Activated CD8-positive, alpha-beta memory T cell treated with anti-CD3 and anti-CD28 coated beads, Interleukin-2, amount 50 U/mL, for 48 hours (primary cell): ENCODE results near the gene HOXB5.
A peak's percentile ranks its signal among the peaks of the same experiment; 100 is the strongest.

Experiments
- DNase-seq: peaks from one replicate; pipeline ENCODE4 v3.0.0-alpha.2; 2020

Gene HOXB5

DNA sequence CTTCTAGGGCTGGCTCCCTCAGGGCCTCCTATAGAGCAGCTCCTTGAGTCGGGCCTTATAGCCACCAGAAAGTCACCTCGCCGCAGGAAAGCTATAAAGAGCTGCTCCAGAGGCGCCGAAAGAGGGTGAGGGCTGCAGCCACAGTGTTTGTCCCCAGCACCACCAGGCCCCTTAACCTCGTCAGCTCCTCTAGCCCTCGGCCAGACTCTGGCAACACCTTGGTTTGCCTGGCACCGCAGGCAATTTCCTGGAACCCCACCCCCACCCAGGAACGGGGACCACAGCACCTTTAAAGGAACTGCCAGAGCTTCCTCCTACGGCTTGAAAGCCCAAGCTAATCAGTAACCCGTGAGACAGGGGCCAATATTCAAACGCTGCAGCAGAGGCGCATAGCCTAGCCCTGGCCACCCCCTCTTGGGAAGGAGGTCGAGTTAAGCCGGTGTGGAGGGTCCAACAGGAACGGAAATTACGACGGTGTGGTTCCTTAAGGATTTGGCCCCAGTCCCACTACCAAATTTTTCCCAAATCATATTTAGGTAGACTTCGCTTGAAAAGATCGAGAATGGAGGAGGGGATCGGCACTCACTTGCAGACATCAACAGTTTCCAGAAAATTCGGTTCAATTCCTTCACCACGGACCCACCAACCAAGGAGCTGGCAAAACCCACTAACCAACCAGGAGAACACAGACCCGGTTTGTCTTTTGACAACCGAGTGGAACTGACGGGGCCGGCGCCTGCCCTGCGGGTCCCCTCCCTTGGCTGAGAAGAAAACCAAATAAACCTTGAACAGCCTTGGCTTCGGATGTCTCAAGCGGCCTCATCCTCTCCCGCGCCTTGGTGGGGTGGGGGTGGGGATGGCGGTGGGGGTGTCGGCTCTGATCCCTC, 8.2 kb upstream of the HOXB5 start:
- DNase-seq = no peak

DNA sequence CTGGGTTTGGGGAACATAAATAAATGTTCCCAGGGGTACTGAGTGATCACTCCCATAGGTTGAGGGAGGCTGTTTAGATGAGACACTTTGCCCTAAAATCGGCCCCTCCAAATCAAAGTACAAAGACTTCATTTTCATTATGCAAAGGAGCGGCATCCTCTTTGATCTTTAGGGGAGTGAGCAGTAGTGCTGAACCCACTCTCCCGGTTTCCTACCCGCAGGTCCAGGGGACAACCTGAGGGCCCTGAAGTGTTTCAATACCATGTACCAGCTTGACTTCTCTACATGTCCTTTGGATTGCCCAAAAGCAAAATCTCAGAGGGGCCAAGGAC, 7.6 kb upstream of the HOXB5 start:
- DNase-seq = no peak

DNA sequence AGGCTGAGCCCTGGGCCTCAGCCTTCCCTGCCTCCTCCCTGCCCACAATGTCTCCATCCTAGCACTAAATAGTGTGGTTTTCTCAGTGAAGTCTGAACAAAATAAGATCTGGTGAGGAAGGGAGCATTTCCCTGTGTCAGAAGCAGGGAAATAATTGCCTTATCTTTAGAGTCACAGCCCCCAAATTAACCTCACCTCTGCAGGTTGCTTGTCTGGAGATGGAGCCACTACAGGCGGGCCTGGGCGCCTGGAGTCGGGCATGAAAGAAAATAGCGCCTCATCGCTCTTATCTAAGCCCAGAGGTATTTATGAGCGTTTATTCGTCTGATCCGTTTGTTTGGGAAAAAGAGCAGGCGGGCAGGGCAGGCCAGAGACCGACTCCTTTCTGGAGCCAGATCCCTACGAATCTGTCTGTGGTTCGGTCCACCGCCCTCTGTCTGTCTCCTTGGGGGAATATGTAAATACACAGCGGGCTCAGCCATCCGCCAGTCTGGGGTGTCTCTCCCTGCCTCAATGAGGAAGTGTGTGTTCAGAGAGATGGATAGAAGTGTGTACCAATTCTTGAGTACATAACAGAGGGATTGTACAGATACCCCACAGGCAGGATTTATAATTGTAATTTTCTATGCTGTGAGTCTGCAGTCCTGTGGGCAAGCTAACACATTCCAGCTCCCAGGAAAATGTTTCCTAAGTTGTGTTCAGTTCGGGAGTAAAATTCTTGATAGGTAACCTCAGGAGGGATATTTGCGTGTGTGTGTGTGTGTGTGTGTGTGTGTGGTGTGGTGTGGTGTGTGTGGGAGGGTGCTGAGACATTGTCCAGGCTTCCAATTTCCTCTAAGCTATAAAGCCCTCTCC, 6.9 kb upstream of the HOXB5 start:
- no peak for DNase-seq

DNA sequence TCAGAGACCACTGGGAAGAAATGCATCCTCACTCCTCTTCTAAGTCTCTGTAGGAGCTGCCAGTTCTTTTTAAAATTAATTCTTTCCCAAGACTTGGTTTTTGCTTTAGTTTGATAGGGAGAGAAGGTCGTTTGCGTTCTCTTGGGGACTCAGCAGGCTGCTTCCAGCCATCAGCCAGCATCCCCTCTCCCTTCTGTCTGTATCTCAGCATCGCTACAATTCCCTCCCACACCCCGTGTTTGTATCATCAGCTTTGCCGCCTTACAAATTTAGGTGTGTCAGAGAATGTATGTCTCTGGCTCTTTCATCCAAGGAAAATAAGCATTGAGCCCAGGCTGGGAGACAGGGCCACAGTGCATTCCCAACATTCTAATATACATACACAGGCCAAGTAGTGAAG, 5.8 kb upstream of the HOXB5 start:
- DNase-seq = no peak

DNA sequence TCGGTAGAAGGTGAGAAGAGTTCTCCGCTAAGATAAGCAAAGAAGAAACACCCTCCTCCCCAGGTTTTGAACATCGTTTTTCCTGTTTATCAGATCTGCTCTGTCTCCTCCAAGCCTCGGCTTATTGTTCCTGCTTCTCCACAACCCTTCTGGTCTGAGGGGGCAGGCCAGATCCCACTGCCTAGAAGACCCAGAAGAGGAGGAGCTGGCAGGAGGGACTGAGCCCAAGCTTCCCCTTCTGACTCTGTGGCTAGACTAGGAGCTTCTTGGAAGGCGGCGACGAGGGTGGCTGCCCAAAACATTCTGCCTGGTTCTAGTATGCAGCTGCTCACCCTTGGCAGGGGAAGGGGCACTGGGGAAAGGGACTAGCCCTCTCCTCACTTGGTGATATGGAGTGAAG, 5.2 kb upstream of the HOXB5 start:
- DNase-seq = no peak

DNA sequence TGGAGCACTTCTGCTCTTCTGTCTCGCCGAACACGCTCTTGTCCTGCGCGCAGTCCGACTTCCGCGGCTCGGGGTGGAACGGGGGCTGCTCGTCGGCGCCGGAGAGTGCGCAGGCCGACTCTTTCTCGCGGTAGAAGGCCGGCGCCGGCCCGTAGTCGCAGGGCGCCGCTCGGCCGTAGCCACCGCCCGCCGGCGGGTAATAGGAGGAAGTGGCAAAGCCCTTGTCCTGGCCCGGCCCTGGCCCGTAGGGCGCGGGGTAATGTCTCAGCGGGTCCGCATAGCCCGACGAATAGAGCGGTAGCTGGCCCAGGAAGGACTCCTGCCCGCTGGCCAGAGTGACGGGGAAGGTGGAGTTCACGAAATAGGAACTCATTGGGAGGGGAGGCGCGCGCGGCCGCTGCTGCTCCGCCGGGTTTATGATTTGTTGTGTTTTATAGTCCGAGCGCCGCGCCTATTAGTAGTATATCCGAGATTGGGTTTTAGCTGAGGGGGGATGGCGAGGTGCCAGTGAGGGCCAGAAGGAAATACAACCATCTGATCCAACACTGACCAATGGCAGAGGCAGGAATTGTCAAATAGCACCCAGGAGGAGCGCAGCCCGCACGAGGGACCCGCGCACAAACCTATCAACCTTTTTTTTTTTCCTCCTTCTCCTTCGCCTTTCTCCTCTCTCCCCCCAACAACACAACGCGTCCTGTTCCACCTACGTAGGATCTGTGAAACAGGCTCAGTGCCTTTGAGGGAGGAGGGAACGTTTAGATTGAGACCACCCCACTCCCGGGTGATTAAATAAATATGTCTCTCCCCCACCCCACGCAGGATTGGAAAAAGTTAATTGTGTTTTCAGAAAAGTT, 4.4 kb upstream of the HOXB5 start:
- DNase-seq = no peak

DNA sequence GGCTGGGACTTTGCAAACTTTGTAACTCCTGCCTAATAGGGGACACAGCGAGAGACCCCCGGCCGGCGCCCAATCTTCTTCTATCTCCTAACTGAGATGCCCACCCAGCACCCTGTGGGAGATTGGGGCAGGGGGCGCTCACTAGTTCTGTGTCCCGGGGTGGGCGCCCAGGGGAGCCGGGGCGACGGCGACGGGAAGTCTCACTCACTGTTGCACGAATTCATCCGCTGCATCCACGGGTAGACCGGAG, 3.9 kb upstream of the HOXB5 start:
- DNase-seq = no peak

DNA sequence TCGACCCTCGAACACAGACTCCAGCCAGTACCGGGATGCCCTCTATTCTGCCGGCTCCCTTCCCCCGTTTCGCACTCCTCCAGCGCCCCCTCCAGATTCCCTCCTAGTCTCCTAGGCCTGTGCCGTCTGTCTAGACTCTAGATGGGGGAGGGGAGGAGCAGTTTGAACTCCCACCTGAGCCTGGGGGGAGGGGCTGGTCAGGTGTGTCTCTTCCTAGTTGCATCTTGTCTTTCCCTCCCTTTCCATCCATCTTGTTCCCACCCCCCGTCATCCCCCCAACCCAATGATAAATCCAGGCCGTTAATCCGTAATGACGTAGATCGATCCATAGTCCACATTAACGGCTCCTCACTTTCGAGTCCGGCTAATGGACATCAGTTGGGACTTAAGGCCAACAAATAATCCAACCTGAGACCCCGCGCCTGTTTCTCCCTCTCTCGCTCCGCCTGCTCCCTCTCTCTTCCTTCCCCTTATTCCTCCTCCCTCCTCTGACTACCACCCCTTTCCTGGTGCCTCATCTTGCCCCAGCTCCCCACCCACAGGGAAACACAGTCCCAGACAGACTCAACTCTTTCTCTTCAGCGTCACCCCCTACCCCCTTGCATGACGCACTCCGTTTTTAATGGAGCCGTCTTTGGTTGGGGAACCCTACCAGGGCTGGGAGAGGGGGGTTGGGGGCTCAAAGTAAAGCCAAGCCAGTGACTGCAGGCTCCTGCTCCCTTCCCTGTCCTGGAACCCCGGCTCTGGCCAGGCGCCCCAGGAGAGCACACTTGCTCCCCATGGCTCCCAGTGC, 3.4 kb upstream of the HOXB5 start:
- DNase-seq = no peak

DNA sequence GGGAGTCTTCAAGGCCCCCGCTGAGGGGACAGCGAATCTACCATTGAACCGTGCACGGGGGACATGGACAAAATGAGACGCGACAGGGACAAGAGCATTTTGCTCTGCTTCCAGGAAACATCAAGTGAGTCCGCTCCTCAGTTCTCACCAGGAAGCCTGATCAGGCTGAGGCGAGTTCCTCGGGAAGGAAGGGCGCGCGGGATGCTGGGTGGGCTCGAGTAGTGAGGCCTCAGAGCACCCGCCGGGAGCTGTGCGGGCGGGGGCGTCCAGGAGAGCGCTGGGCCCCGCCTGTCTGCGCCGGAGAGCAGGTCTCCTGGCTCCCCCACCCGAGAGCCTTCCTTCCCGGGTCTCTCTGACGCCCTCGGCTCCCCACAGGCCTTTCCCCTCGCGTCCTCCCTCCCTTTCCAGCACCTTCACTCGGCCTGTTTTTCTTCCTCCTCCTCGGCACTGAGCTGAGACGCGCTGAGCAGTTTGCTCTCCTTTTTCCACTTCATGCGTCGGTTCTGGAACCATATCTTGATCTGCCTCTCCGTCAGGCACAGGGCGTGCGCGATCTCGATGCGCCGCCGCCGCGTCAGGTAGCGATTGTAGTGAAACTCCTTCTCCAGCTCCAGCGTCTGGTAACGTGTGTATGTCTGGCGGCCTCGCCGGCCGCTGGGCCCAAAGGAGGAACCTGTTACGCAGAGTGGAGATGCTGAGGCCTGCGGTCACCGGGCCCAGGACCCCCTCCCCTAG, 2.6 kb upstream of the HOXB5 start:
- DNase-seq = no peak

DNA sequence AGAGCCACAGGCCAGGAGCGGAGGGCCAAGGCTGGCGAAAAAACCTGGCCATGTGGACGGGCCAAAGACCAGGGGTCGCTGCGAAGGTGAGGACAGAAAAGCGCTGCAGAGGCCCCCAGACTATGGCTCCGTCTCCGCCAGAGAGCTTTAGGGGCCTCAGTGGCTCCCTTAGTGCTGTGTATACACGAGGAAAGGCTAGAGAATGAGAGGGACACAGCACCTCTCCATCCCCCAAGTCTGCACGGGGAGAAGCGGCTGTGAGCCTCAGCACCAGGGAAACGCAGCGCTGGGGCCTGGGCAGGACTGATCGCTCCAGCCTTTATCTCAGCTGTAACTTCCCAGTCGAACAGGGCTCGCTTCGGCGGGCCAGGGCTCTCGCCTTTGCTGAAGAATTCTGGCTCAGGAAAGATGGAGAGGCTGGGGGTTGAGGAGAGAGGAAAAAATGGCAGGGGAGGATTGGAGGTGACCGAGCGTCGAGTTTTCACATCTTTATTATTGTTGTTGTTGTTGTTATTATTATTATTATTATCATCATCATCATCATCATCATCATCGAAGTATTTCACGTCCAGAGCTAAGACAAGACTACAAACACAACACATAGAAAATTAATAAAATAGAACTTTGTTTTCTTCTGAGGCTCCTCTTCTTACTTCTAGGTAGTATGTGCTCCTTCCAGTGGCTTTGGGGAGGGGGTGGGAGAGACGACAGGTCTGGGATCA, 1.9 kb upstream of the HOXB5 start:
- DNase-seq = no peak

DNA sequence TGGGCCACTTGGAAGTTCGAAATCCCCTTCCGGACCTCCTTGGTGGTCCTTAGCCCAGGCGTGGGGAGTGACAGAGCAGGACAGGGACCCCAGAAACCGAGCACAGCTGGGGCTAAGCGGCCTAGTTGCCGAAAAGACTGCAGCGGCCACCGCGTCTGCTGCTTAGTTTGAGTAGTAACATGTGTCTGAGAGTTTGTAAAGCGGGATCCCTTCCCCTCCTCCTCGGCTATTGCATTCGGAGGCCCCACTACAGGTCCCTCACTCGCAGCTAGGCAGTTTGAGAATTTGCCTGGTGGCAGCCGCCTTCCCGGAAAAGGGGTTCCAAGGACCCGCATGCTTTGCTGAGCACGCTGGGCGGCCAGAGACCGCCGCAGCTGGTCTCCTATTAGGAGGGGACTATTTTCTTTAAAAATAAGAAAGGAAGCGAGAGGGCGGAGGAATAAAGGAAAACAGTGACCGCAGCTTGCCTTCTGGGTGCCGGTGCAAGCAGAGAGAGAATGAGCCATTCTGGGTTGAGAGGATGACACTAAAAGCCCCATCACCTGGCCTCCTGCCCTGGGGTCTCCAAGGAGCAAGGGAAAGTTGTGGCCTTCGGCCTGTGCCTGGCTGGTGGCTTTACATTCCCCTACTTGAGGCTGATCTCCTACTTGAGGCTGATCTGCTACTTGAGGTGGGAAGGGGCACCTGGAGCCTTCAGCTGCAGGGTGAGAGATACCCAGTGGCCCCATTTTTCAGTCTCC, 1.1 kb upstream of the HOXB5 start:
- DNase-seq = no peak

DNA sequence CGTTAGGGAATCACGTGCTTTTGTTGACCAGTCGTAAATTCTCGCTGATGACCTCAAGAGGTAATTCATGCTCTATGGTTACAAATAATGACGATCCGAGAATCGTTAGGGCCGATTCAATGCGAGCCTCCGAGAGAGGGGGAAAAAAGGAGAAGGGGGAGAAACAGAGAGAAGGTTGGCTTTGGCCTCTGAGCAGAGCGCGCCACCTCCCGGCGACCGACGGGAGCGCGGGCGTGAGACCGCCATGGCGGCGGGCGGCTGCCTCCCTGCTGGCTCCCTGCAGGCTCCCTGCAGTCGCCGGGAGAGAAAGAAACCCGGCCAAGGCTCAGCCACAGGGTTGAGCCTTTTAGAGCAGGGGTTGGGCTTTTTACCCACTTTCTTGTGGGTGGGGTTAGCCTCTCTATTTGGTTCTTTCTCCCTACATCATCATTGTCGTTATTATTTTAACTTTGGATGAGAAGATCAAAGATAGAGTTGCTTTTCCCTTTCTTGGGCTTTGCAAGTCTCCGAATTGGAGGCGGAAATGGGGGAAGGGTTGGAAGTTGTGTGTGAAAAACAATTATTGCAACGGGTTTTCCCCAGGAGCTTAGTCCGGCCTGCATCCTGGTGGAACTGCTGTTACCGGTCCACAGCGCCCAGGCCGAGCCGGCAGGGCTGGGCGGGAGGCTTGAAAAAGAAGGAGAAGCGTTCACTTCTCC, 410 bp upstream of the HOXB5 start:
- peak; percentile 95 for DNase-seq

DNA sequence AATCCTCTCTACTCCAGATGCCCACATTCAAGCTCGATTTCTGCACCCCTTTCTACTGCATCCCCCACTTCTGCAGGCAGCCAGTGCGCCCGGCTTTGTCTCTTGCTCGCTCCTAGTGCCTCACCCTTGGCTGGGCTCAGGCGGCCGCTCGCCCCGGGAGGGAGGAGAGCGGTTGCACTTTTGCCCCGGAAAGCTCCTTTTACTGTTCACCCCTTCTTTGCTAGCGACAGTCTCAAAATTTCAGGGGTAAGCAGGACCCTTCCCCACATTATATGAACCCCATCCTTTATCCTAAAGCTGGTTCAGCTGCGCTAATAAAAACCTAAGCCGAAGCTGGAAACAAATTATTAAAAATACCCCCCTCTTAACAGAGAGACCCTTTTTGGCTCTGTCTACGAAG, 1.0 kb downstream of the HOXB5 start:
- no peak for DNase-seq

DNA sequence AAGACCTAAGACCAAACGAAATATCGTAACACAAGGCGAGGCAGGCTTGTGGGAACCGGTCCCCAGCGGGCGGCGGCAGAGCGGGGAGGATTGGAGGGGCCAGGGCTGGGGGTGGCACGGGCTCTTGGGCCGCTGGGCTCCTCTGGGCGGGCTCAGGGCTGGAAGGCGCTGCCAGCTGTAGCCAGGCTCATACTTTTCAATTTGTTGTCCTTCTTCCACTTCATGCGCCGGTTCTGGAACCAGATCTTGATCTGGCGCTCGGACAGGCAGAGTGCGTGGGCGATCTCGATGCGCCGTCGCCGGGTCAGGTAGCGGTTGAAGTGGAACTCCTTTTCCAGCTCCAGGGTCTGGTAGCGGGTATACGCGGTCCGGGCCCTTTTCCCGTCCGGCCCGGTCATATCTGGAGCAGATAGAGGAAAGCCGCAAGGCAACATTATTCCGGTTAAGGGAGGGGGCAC, 1.5 kb downstream of the HOXB5 start:
- no peak for DNase-seq

DNA sequence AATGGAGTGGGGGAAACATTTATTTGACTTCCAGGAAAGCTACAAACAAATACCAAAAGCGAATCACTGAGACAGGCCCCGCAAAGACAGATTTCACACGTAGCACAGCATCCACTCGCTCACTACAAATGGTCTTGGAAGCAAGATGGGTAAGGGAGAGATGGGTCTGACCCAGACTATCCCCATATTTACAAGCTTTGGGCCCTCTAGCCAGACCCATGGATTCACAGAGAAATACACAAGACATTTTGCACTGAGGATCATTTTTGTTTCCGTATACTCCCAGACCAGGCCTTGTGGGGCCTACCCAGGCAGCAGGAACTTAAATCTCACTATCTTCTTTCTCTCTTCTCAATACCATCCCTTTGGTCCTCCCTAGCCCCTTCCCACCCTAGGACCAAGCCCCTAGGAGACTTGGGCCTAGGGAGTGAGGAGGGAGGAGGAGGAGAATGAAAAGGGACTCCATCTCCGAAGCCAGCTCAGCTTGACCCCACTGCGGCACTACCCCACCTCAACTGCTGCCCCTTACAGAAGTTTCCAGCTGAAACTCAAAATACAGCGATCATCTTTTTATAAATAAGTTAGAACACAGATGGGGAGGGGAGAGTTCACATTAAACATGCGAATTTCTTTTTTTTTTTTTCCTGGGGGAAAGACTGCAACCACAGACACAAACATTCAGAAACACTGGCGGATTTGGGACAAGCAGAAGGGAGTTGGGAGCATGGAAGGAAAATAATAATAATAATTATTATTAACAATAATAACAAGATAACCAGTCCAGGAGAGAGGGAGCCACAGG, 2.1 kb downstream of the HOXB5 start:
- no peak for DNase-seq

DNA sequence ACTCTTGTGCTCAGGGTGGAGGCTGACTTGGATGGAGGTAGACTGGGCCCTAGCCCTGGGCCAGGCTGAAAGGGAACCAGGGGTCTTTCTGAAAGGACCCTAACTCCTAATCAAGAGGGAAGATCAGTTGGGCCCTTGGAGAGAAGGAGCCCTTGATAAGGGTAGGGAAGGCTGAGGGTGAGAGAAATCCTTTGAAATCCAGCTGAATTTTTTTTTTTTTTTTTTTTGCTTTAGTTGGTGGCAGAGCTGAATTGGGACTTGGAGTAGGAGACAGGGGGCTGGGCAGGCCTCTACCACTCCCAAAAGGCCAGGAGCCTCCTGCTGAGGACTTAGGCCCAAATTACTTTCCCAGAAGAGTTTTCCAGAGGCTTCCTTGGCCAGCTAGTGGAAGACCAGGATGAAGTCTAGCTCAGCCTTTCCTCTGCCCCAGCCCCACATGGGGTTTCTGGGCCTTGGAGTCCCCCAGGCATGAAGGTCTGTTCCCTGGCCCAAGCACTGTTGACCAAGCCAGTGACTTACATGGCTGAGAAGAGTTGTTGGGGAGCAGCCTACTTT, 2.9 kb downstream of the HOXB5 start:
- no peak for DNase-seq

DNA sequence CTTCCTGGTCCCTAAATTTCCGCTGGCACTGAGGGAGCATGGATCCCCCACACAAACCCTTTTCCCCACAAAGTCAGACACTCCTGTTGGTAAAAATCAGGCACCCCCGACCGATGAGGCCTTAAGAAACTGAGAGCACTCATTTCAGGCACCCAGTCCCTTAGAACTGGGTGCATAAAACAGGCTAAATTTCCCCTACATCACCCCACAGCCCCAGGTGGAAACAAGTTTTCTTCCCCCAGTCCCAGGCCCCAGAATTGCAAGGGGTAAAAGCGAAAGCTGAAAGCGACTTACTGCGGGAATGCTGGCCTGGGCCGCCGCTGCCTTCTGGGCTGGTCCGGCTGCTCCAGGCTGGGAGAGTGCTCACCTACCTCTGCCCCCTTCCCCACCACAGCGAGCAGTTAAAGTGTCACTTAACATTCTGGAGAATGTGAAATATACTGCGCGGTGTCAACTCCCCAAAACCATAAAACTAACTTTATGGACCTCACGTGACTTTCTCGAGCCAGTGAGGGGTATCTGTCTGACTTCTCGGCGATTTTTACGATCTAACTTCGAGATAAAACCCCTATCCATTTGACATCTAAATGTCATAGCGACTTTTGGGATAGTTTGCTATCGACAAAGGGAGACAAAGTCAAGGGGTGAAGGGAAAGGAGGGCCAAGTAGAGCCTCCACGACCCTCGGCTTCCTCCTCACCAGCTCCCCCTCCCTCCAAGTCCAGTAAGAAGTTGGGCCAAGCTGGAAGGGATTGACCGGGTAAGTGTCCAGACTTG, 3.6 kb downstream of the HOXB5 start, which contains the start of gene HOXB3:
HOXB3 (minus strand) TSS at position 411 of the 776 bp plus-strand sequence. CDS start 37,767 bp downstream, outside the sequence.
- DNase-seq = no peak
